ENCODE data around the gene ITGB6. TPM values are rescaled to one million over a fixed set of nuclear protein-coding genes. Genes with fewer than 3 reads are reported as not detected.

The ITGB6 gene
- total and polyA plus RNA-seq, 2 of the 8 experiments (the other 6 are each of a cell fraction or from before 2014, with no cell fraction given): not detected

DNA sequence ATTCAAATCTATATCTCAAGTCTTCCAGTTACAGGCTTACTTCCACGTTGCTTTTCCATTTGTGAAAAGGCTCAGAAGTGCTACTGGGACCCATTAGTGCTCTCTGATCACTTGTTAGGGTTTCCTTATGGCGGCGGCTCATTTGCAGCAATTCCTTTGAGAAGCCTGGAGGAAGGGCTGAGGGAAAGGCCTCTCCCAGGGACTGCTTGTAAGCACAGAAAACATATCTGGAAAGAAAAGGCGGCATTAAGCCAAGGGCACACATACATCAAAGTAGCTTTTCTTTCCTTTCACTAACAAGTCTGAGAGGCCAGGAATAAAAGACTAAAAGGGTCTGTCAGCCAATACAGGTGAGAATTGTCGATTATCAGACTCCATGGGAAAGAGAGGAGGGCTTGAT, 39.4 kb upstream of the ITGB6 start:
- Histone ChIP-seq H2BK12ac (ENCODE audit: low read depth, low read length) (no peak overlapping the region), H3K9me3 (ENCODE audit: insufficient read depth in 2 of 2, low read depth in 1 of 2, low read length in 1 of 2) (no peaks in the 10 kb centered on the region), H2BK20ac (ENCODE audit: low read length) (no peak overlapping the region), H2BK120ac (replicated peaks; ENCODE audit: low read depth, low read length) (no peak overlapping the region), H4K91ac (replicated peaks; ENCODE audit: insufficient read length, low read length) (no peak overlapping the region), H3K4me1 (replicated peaks in 1 of 4; ENCODE audit: control insufficient read depth in 3 of 4, insufficient read depth in 4 of 4, low read length in 3 of 4) (no peaks in the 10 kb centered on the region), H3K4me2 (ENCODE audit: insufficient read depth in 1 of 2, low read depth in 2 of 2, low read length in 2 of 2) (no peak overlapping the region), H4K20me1 (replicated peaks in 1 of 2; ENCODE audit: control insufficient read depth in 1 of 2, insufficient read depth in 2 of 2, low read length in 2 of 2) (no peaks in the 10 kb centered on the region), H3K4me3 (ENCODE audit: extremely low read depth in 1 of 4, insufficient read depth in 2 of 4, low read depth in 3 of 4, low read length in 4 of 4) (no peak overlapping the region), H3K79me2 (ENCODE audit: control insufficient read depth in 1 of 2, insufficient read depth in 2 of 2, low read length in 2 of 2) (no peaks in the 10 kb centered on the region), H2BK5ac (ENCODE audit: low read depth, low read length) (no peak overlapping the region), H2BK15ac (ENCODE audit: low read length) (no peak overlapping the region), H3K27ac (ENCODE audit: low read depth, low read length) (no peak overlapping the region), H3K79me1 (ENCODE audit: low read depth, low read length) (no peaks in the 10 kb centered on the region), H3K9ac (replicated peaks in 1 of 4; ENCODE audit: extremely low read depth in 1 of 4, low read depth in 3 of 4, low read length in 3 of 4) (no peak overlapping the region), H2AK5ac (ENCODE audit: low read depth, low read length) (no peak overlapping the region), H3K36me3 (ENCODE audit: control insufficient read depth in 2 of 4, insufficient read depth in 4 of 4, low read length in 3 of 4) (no peaks in the 10 kb centered on the region), H3K27me3 (replicated peaks in 1 of 4; ENCODE audit: control insufficient read depth in 3 of 4, extremely low read depth in 1 of 4, insufficient read depth in 3 of 4, low read length in 3 of 4) (no peaks in the 10 kb centered on the region), H3K23me2 (ENCODE audit: low read depth, low read length) (no peaks in the 10 kb centered on the region), H2AFZ (ENCODE audit: low read length) (no peak overlapping the region), H3K18ac (ENCODE audit: extremely low read depth, low read length) (no peak overlapping the region), H3K4ac (replicated peaks; ENCODE audit: insufficient read length, low read depth, low read length) (no peak overlapping the region), H3K14ac (ENCODE audit: insufficient read length) (no peak overlapping the region), H3K56ac (replicated peaks; ENCODE audit: insufficient read length, low read depth, low read length) (no peak overlapping the region), H4K5ac (ENCODE audit: insufficient read length, low read depth, low read length) (no peak overlapping the region), H4K8ac (ENCODE audit: extremely low read depth, insufficient read depth, low read length) (no peak overlapping the region), H3K23ac (ENCODE audit: insufficient read length) (no peak overlapping the region)
- WGBS, 2 experiments (ENCODE audit: extremely low coverage in 1 of 2, insufficient coverage in 1 of 2, insufficient read length in 1 of 2, insufficient replicate concordance in 2 of 2, low coverage in 1 of 2, low lambda C conversion rate in 2 of 2, missing lambda C conversion rate in 1 of 2): 83% methylated on average over 5 of the region's 5 CpGs; no CpG with 5 or more reads in 1 of the 2 experiments
- TF ChIP-seq POLR2AphosphoS5 (IDR thresholded peaks at IDR 0.05; ENCODE audit: low read depth, low read length): no peak
- TF ChIP-seq CHD1 (IDR thresholded peaks at IDR 0.05; ENCODE audit: low read depth, low read length): no peak
- TF ChIP-seq GTF2F1 (IDR thresholded peaks at IDR 0.05; ENCODE audit: borderline replicate concordance, low read depth, low read length): no peak
- no peak for TF ChIP-seq EZH2 (IDR thresholded peaks at IDR 0.05; ENCODE audit: low read depth, low read length, severe bottlenecking)
- no peak for TF ChIP-seq YY1 (IDR thresholded peaks at IDR 0.05; ENCODE audit: low read depth, low read length)
- no peak for TF ChIP-seq SAP30 (IDR thresholded peaks at IDR 0.05; ENCODE audit: insufficient read depth, insufficient replicate concordance, low read length)
- TF ChIP-seq SIN3A (conservative IDR thresholded peaks at IDR 0.05 in 1 of 2, IDR thresholded peaks at IDR 0.05 in 1 of 2; ENCODE audit: low read depth in 1 of 2, low read length in 2 of 2): no peak
- no peak for TF ChIP-seq TAF1 (IDR thresholded peaks at IDR 0.05; ENCODE audit: low read depth, low read length)
- no peak for TF ChIP-seq SP4 (IDR thresholded peaks at IDR 0.05; ENCODE audit: low read length)
- no peak for TF ChIP-seq KDM5A (IDR thresholded peaks at IDR 0.05; ENCODE audit: low read length)
- no peak for TF ChIP-seq BRCA1 (IDR thresholded peaks at IDR 0.05; ENCODE audit: low read depth, low read length)
- DNase-seq (ENCODE audit: low read depth in 1 of 2, low spot score in 2 of 2) (no peak), FAIRE-seq (no peak)
- POLR2A ChIA-PET (ENCODE audit: partially characterized antibody): no interaction called here
- CTCF ChIA-PET (ENCODE audit: partially characterized antibody): interaction anchor here (1.3 to 4.3 kb wide), 3 partner anchors 13 to 53 kb away, joined by 3 to 29 read pairs (median 3); no protein-coding TSS in a partner anchor

Data from H1 (cell line).